Adipose tissue (tissue), 3 donors: Measurements from ENCODE around the gene CTPS2. TPM values are rescaled to one million over a fixed set of nuclear protein-coding genes. Genes with fewer than 3 reads are reported as not detected.
"Not testable (repeated sequence)": the region's sequence is repeated elsewhere in the genome, so short reads cannot be mapped to it uniquely, and the experiment has no call there.

Source experiments
- H3K27ac ChIP-seq: one replicate; pipeline ENCODE4 v1.5.1; 2013; ENCODE audit warnings: low read depth, low read length
- WGBS, 3 donors: extraction: QIAGEN DNeasy Blood & Tissue Kit; methylation state at CpG; one replicate each; pipeline ENCODE4 v1.1.7; 2013; 5-methylcytosine and 5-hydroxymethylcytosine counted together
- polyA plus RNA-seq, 3 donors: library from polyadenylated mRNA; stranded (reverse); fragments of 200-250 nt; gene quantifications; one replicate each; pipeline ENCODE4 v1.2.3, GENCODE V29; 2013
- donor health status: healthy with polysubstance abuse.
- donor health status: Bipolar disorder and iron deficiency.
- donor health status: healthy.

Gene CTPS2
- polyA plus RNA-seq, 3 donors, result 4.3 to 6.7 (median 5.4) TPM

DNA sequence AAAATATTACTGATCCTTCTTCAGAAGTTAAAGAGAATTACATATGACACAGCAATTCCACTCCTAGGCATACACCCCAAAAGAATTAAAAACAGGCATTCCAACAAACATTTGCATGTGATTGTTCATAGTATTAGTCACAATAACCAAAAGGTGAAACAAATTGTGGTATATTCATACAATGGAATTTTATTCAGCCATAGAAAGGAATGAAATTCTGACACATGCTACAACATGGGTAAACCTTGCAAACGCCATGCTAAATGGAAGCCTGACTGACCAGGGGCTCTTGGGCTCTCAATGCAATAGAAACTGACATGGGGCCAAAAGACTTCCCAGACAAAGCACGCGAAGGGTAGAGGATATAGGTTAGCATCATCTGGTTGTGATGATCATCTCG, 124.6 kb downstream of the CTPS2 start:
- 74 to 97% (median 97%) methylated on average over 4 of the region's 4 CpGs for WGBS, 3 donors

DNA sequence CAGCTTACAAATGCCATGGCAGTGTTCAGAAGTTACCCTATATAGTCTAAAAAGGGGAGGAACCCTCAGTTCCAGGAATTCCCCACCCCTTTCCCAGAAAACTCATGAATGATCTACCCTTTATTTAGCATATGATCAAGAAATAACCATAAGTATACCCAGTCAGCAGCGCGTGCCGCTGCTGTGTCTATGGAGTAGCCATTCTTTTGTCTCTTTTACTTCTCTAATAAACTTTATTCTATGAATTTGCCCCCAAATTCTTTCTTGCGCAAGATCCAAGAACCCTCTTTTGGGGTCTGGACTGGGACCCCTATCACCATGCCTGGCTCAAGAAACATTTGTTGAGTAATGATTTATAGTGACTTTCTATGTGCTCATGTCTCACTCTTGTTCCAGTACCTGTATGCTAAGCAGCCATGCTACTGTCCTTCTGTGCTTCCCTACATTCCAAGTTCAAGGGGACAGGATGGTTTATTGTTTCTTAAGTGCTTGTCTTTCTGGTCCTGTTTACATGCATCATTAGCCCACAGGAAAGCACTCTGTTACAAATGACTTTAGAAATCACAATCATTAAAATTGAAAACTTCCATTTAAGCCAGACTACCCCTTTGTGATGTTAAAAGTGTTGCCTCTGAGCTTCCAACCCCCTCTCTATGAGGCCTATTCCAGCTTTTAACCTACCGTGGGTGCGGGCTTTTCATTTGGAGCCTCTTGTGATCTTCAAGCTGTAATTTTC, 125.9 kb downstream of the CTPS2 start:
- no peak overlapping the region for H3K27ac ChIP-seq
- 80 to 93% (median 93%) methylated on average over 6 of the region's 6 CpGs for WGBS, 3 donors

More for the DNA sequence above, 124.6 kb downstream of the CTPS2 start:
- no peak overlapping the region for H3K27ac ChIP-seq

DNA sequence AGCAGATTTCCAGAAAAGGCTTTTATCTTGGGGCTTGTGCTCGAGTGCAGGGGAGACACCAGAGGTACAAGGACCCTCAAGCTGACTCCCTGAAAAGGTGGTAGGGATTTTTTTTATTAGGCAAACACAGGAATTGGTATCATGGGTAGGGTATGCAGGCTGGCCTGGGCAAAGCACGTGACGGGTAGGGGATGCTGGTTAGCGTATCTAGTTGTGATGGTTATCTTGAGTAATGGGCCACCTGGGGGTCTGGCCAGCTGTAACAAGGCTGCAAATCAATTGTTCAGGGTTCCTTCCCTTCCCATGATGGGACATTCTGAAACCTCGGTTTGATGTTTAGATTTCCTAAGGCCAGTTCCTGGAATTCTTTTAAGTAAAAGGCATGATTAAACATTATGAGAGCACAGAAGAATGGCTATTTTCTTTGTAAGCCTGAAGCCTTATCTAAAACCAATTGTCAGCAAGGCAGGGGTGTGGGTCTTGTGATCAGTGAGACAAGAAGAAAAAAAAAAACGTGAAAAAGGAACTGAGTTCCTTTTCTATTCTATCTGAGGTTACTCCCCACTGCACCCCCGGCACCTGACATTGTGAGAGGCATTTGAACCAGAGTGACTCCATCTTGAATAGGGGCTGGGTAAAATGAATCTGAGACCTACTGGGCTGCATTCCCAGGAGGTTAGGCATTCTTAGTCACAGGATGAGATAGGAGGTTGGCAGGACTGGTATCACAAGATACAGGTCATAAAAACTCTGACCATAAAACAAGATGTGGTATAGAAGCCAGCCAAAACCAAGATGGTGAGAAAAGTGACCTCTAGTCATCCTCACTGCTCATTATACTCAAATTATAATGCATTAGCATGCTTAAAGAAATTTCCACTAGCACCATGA, 126.7 kb downstream of the CTPS2 start:
- 43 to 69% (median 69%) methylated on average over 7 of the region's 7 CpGs for WGBS, 3 donors
- no peak overlapping the region for H3K27ac ChIP-seq

DNA sequence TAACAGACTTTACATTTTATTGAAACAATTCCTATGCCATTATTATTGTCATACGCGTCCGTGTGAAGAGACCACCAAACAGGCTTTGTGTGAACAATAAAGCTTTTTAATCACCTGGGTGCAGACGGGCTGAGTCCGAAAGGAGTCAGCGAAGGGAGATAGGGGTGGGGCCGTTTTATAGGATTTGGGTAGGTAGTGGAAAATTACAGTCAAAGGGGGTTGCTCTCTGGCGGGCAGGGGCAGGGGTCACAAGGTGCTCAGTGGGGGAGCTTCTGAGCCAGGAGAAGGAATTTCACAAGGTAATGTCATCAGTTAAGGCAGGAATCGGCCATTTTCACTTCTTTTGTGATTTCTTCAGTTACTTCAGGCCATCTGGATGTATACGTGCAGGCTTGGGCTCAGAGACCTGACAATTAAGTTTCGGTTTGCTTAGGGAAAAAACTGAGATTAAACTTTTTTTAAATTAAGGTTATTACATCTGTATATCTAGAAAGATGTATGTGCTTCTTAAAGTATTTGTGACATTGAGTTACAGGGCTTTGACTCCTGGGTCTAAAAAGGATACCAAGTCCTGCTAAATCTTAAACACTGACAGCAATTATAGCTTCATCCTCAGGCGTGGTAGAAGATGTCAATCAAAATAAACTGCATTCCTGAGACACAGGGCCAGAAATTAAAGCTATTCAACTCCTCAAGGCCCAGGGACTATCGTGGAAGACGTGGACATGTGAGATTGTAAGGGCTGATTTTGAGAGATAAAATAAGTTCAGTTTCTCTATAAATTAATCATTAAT, 132.3 kb downstream of the CTPS2 start:
- 51 to 66% (median 56%) methylated on average over 13 to 14 of the region's 14 CpGs for WGBS, 3 donors

DNA sequence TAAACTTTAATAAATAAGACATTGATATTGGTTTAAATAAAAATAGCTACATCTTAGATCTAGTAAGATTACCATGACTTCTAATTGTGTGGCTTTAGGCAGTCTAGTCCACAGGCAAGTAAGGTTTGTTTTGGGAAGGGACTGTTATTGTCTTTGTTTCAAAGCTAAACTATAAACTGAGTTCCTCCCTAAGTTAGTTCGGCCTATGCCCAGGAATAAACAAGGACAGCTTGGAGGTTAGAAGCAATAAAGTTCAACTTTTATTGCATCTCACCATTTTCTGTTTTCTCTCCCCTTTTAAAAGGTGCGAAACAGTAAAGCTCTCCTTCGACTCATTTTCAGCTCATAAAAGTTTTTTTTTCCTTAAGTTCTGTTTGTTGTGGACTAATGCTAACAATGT, 133.0 kb downstream of the CTPS2 start:
- 43 to 62% (median 58%) methylated on average over 3 of the region's 3 CpGs for WGBS, 3 donors
- H3K27ac ChIP-seq, result no peak overlapping the region

More for the DNA sequence above, 132.3 kb downstream of the CTPS2 start:
- not testable (repeated sequence) for H3K27ac ChIP-seq

DNA sequence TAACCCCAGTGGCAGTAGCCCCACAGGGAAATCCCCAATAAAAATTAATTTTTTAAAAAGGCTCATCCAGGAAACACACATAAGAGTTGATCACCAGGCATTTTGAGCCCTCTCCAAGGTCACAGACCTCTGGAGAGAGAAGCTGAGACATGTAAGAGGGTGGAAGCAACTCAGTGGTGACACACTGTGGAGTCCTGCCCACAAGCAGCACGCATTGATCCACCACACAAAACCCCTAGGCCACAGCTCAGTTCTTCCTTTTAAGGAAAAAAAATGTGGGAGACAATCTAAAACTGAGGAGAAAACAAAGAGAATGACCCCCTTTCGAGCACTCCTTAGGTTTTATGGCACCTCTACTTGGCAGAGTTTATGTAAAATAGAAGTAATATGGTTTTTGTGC, 134.3 kb downstream of the CTPS2 start:
- no peak overlapping the region for H3K27ac ChIP-seq
- 45 to 77% (median 63%) methylated on average over 2 of the region's 2 CpGs for WGBS, 3 donors

DNA sequence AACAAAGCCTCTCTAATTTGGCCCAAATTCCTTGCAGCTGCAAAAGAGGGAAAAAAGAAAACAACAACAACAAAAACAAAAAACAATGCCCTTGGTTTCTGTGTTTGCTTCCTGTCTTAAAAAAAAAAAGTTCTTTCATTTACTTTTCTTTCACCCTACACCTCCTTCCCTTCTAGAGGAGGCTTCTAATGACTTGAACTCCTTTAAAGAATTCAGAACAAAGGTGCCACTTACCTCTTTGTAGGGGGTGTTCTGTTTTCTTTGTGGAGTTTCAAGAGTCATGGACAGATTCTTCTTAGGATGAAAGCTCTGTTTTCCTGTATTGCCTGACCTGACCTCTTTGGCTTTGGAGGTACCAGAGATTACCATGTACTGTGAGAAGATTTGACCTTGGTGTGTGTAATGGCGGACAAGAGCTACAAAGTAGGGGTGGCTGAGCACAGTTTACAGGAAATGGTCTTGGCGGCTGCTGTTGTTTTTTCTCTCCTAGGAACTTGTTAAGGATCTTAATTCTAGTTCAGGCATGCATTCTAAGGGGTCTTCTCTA, 134.9 kb downstream of the CTPS2 start:
- no peak overlapping the region for H3K27ac ChIP-seq
- 66 to 81% (median 74%) methylated on average over 2 of the region's 2 CpGs for WGBS, 3 donors

DNA sequence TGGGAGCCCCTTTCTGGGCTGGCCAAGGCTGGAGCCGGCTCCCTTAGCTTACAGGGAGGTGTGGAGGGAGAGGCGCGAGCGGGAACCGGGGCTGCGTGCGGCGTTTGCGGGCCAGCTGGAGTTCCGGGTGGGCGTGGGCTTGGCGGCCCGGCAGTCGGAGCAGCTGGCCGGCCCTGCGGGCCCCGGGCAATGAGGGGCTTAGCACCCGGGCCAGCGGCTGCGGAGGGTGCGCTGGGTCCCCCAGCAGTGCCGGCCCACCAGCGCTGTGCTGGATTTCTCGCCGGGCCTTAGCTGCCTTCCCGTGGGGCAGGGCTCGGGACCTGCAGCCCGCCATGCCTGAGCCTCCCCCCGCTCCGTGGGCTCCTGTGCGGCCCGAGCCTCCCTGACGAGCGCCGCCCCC, 137.1 kb downstream of the CTPS2 start:
- WGBS, 3 donors, result 98 to 99% methylated on average over 34 to 35 of the region's 35 CpGs; no CpG with 5 or more reads in 1 of the 3 donors
- not testable (repeated sequence) for H3K27ac ChIP-seq

DNA sequence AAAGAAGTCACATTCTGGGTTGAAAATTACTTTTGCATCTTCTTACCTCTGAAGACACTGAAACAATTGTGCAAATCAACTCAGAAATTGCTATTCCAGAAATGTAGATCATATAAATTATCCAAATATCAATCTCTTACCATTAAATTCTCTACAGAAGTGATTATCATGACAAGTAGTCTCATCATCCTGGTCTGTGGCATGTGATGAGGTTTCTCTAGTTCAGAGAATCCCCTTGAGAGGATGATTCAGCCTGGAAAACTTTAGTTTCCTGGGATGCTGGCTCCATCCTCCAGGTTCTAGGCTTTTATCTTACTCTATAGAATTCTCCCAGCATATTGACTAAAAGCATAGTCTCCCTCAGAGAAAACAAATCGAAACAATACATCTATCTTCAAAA, 138.7 kb downstream of the CTPS2 start:
- H3K27ac ChIP-seq, result no peak overlapping the region
- 75 to 88% (median 75%) methylated on average over 1 of the region's 1 CpG for WGBS, 3 donors

DNA sequence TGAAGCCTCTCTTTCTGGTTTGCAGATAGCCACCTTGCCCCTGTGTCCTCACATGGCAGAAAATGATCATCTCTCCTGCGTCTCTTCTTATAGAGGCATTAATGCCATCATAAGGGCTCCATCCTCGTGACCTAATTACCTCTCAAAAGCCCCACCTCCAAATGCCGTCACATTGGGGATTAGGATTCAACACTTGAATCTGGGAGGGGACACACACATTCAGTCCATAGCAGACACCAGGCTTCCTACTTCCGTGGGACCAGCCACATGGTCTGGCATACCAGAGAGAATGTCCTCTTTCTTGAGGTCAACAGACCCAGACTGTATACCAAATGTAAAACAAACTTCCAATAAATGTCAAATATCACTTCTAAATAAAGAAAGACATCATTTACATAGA, 144.8 kb downstream of the CTPS2 start:
- WGBS, 3 donors, result 85 to 96% (median 93%) methylated on average over 4 of the region's 4 CpGs
- no peak overlapping the region for H3K27ac ChIP-seq

DNA sequence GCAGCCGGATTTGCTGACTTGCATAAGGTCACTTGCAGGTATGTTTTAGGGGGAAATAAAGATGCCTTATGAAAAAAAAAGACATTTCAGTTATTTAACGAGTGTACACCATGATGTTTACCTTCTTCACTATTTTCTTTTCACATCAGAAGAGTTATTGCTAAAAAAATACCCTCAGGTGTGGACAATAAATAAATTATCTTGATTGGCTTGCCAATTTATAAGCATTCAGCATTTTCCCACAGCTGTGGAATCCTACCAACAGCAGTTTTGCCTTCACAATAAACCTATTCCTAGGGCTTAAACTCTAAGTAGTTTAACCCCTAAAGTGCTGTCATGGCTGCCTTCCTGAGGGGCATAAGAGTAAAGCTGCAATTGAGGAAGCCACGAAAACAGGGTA, 145.9 kb downstream of the CTPS2 start:
- 50 to 83% (median 69%) methylated on average over 3 of the region's 3 CpGs for WGBS, 3 donors

DNA sequence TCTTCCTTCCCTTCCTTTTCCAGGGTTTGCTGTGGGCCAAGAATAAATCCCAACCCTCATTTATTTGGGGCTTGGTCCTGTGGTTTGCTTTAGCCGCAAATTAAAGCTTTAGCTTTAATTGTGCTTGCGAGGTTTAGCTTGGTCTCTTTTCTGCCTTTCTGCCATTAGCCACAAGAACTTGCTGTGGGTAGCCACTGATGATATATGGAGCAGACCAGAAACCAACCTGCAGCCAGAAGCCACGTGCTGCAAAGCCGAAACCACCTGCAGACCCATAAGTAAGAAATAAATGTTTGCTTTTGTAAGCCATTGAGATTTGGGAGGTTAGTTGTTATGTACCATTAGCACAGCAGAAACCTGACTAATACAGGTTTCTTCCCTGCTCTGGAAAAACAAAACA, 152.3 kb downstream of the CTPS2 start:
- no peak overlapping the region for H3K27ac ChIP-seq
- WGBS, 3 donors, result 87 to 98% (median 93%) methylated on average over 4 of the region's 4 CpGs

More for the DNA sequence above, 145.9 kb downstream of the CTPS2 start:
- H3K27ac ChIP-seq, result no peak overlapping the region

DNA sequence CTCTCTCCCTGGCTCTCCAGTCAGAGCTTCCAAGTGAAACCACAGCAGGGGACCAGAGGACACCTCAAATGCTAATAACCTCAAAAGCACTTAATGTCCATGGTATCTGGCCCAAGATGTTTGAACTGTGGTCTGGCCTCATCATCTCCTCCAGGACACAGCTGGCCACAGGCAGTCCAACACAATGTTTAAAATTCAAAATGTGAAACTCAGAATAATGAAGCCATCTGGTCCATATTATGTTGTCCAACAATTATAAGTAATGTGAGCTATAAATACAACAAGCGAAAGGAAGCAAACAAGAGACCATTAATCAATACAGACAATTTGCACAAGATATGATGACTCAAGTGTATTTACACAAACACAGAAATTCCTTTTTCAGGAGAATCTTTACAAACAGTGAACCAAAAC, 153.3 kb downstream of the CTPS2 start:
- WGBS, 3 donors, result 40 to 73% (median 61%) methylated on average over 1 of the region's 1 CpG
- H3K27ac ChIP-seq, result no peak overlapping the region

DNA sequence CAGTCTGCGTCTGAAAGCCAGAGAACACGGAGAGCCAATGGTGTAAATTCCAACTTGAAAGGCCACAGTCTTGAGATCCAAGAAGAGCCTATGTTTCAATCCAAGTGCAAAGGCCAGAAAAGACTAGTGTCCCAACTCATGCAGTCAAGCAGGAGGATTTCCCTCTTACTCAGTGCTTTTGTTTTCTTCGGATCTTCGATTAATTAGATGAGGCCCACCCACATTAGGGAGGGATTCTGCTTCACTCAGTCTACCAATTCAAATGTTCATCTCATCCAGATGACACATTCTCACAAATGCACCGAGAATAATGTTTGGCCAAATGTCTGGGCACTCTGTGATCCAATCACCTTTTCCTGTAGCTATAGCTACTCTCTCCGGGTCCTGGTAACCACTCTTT, 154.0 kb downstream of the CTPS2 start:
- WGBS, 3 donors, result 77 to 78% (median 78%) methylated on average over 6 of the region's 6 CpGs
- no peak overlapping the region for H3K27ac ChIP-seq

DNA sequence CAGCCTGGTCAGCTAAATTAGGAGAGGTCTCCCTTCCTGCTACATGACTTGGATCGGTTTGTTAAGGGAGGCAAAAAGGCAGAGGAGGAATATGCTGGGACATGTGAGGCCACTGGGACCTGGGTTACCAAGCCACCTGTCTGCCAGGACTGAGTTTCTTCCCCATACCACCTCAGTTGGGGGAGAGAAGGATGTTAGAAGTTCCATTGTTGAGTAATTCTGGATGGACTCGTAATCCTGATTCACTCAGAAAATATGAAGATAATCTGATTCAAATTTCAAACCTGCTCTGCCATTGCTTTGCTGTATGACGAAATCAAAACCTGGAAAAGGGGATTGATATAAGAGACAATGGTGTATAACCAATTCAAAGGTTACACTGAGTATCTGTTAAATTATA, 159.9 kb downstream of the CTPS2 start:
- H3K27ac ChIP-seq, result no peak overlapping the region
- 86 to 96% (median 95%) methylated on average over 3 of the region's 3 CpGs for WGBS, 3 donors

DNA sequence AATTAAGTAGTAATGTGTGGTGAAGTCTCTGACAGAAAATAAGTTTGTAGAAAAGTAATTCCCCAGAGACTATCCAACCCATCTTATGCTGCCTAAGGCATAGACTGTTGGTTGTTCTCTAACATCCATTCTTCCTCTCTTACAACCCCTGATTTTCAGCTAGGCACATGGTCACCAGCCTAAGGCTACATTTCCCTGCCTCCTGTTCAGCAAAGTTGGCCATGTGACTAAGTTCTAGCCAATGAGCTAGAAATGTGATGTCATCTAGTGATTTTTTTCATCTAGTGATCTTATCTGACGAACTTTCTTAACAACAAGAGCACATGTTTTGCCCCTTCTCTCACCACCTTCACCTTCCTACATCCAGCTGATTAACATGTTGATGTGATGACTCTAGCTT, 164.8 kb downstream of the CTPS2 start:
- no peak overlapping the region for H3K27ac ChIP-seq
- WGBS, 3 donors, result 80 to 83% (median 82%) methylated on average over 1 of the region's 1 CpG

DNA sequence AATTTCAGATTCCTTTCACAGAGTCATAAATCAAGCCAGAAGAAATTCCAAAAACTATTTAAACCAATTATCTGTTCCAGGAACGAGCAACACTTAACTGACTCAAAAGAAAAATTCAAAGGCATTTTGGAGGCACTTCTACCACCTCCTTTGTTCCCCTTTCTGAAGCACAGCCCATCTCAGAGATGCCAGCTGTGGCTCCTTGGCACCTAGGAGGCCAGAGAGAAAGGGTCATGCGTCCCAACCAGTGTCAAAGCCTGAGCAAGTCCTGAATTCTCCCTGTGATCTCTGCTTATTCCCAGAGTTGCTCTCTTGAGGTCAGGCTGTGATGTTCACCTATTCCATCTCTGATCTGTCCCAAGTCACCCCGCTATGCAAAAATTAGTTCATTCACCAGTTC, 167.5 kb downstream of the CTPS2 start:
- 81 to 87% (median 83%) methylated on average over 3 of the region's 3 CpGs for WGBS, 3 donors
- no peak overlapping the region for H3K27ac ChIP-seq
